Keratinocyte (primary cell): Measurements from ENCODE around the gene USP37.

Experiments used
- CTCF ChIP-seq, 3 experiments: IDR thresholded peaks in 1 of 3; conservative IDR thresholded peaks in 1 of 3; optimal IDR thresholded peaks in 1 of 3; 2 replicates in 2 of 3; 3 replicates in 1 of 3; pipeline versions ENCODE3 to v1.5.1; 2011; ENCODE audit warnings: low read length in 3 of 3, mild to moderate bottlenecking in 3 of 3, moderate library complexity in 2 of 3, control low read depth in 1 of 3, inconsistent platforms in 1 of 3; ENCODE audit not compliant: insufficient read depth in 2 of 3; ENCODE audit errors: extremely low read depth in 1 of 3
- EZH2 ChIP-seq: IDR thresholded peaks from one replicate; pipeline ENCODE4 v1.6.1; 2012; ENCODE audit warnings: inconsistent platforms, mild to moderate bottlenecking, low read length, moderate library complexity

- TF ChIP-seq CTCF (optimal IDR thresholded peaks at IDR 0.05 in 1 of 3, IDR thresholded peaks at IDR 0.05 in 1 of 3, conservative IDR thresholded peaks at IDR 0.05 in 1 of 3; ENCODE audit: extremely low read depth in 1 of 3, insufficient read depth in 2 of 3, low read length in 3 of 3) (no peak), EZH2 (no peak)
Measured at GRCh38 chr2:218500501-218501060, 67.6 kb downstream of the USP37 start.
